GM13976 (cell line): ENCODE measurements around the gene DHRS7B.

Experiments
- DNase-seq: peaks from one replicate; pipeline ENCODE4 v3.0.0; 2012; ENCODE audit warnings: low spot score
- in situ Hi-C: fragments of 300-500 bp; cut with MboI; formaldehyde crosslinking; loops from one replicate; pipeline ENCODE4 v1.12.0; 2022; ENCODE audit warnings: low sequenced_read_pairs, mixed read lengths, inconsistent platforms; ENCODE audit not compliant: unreplicated experiment
- TF ChIP-seq, protein P1 (sequence below): IDR thresholded peaks from 2 replicates; pipeline ENCODE4 v1.5.1; 2012; ENCODE audit warnings: borderline replicate concordance, mild to moderate bottlenecking; ENCODE audit not compliant: insufficient read depth; ENCODE audit errors: extremely low read depth, missing control alignments, control extremely low read depth

The DHRS7B gene

DNA sequence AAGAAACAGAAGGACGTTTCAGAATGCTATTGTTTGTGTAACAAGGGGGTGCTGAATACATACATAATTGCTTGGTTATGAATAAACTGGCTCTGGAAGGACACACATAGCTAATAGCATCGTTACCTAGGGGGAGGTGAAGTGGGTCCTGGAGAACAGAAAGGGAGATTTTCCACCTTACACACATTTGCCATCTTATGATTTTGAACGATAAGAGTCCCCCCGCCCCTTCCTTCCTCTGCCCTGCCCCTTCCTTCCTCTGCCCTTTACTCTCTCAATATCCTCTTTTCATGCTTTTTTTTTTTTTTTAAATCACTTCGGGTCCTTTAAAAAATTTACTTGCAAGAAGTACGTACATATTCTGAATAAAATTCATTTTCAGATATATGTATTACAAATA, 902 bp upstream of the DHRS7B start:
- DNase-seq, result no peak
- in situ Hi-C loops, result no loop called here
- TF ChIP-seq, protein P1, sequence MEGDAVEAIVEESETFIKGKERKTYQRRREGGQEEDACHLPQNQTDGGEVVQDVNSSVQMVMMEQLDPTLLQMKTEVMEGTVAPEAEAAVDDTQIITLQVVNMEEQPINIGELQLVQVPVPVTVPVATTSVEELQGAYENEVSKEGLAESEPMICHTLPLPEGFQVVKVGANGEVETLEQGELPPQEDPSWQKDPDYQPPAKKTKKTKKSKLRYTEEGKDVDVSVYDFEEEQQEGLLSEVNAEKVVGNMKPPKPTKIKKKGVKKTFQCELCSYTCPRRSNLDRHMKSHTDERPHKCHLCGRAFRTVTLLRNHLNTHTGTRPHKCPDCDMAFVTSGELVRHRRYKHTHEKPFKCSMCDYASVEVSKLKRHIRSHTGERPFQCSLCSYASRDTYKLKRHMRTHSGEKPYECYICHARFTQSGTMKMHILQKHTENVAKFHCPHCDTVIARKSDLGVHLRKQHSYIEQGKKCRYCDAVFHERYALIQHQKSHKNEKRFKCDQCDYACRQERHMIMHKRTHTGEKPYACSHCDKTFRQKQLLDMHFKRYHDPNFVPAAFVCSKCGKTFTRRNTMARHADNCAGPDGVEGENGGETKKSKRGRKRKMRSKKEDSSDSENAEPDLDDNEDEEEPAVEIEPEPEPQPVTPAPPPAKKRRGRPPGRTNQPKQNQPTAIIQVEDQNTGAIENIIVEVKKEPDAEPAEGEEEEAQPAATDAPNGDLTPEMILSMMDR, result no peak

DNA sequence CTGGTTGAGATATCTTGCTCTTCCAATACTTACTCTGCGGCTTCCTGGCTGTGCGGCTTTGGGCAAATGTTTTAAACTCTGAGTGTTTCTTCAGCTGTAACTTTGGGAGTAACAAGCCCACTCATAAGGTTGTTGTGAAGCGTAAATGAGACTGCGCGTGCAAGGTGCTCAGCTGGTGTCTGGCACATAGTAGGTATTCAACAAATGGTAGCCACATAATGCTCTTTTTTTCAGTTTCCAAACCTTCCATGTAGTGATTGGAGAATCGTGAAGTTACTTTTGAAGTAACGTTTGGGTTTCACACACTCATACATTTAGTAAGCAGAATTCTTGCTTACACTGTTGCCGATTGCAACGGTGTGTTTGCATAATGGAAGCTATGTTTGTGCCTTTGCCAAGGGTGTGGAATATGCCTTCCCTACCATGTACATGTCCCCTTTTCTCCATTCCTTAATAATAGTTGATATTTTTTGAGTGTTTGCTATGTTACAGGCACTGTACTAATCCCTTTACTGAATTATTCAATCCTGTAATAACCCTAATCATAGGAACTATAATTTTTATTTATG, 829 bp downstream of the DHRS7B start:
- DNase-seq, result no peak
- TF ChIP-seq, protein P1, result no peak
- in situ Hi-C loops, result no loop called here

DNA sequence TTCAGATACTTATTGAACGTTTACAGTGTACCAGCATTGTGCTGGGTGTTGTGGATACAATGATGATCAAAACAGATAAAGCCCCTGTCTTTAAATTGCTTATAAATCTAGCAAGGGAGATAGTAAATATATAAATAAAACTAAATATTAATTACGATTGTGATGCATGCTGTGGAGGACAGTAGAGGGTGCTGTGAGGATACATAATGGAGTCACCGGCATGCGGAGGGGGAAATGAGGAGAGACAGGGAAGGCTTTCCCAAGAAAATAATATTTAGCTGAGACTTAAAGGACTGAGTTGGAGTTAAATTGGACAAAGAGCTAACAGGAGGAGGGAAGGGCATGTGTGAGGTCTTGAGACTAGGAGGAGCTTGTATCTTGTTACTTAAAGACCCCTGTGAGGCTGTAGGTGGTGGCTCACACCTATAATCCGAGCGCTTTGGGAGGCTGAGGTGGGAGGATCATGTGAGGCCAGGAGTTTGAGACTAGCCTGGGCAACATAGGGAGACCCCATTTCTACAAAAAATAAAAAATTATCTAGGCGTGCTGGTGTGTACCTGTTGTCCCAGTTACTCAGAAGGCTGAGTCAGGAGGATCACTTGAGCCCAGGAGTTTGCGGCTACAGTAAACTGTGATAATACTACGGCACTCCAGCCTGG, 2.4 kb downstream of the DHRS7B start:
- in situ Hi-C loops, result no loop called here
- TF ChIP-seq, protein P1, result peak; percentile 29
- no peak for DNase-seq

DNA sequence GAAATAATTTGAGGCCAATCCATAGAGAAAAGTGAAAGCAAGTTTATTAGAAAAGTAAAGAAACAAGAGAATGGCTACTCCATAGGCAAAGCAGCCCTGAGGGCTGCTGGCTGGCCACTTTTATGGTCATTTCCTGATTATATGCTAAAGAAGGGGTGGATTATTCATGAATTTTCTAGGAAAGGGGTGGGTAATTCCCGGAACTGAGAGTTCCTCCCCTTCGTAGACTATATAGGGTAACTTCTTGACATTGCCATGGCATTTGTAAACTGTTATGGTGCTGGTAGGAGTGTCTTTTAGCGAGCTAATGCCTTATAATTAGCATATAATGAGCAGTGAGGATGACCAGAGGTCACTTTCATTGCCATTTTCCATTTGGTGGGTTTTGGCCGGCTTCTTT, 4.4 kb downstream of the DHRS7B start:
- no peak for DNase-seq
- in situ Hi-C loops, result no loop called here
- TF ChIP-seq, protein P1, result no peak

DNA sequence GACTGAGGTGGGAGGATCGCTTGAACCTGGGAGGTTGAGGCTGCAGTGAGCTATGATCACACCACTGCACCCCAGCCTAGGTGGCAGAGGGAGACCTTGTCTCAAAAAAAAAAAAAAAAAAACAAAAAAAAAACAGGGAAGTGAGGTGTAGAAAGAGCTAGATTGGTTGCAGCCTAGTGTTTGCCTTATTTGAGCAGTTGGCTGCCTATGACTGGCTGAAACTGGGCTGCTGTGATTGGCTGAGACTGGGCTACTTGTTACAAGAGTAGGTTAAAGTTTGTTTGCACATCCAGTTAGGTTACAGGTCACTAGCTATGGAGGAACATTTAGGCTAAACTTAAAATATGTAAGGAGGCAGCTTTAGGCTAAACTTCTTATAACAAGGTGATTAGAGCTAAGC, 5.7 kb downstream of the DHRS7B start:
- TF ChIP-seq, protein P1, result no peak
- in situ Hi-C loops, result no loop called here
- no peak for DNase-seq

DNA sequence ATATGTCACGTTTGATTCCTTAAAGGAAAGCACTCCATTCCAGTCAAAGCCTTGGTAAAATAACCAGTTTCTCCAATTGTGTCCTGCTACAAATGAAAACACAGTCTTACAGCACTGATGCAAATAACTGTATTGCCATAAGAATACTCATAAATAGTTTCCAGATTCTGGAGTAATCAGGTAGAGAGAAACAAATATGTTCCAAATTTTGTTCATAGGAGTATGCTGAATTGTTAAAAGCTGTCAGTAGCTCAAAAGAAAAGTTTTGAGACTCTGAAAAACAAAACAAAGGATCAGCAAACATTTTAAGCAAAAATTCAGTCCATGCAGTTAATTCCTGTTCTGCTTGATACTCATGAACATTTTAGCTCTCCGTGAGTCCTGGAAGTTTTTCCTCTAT, 7.8 kb downstream of the DHRS7B start:
- DNase-seq, result no peak
- TF ChIP-seq, protein P1, result no peak
- in situ Hi-C loops, result no loop called here
